HG02840 (cell line): Measurements from ENCODE around the gene POMT2.
A peak's percentile ranks its signal among the peaks of the same experiment; 100 is the strongest.
"Not testable (repeated sequence)": the region's sequence is repeated elsewhere in the genome, so short reads cannot be mapped to it uniquely, and the experiment has no call there.

Experiments
- ATAC-seq: cut with Tn5 transposase; IDR thresholded peaks from one replicate; pipeline ENCODE4 v1.9.1; 2021; ENCODE audit warnings: mild to moderate bottlenecking, moderate library complexity, moderate number of reproducible peaks; ENCODE audit not compliant: unreplicated experiment, low FRiP score

POMT2 gene

GRCh38 chr14:77320238-77320935 lies at the start of gene POMT2:
POMT2 (minus strand) TSS chr14:77320883; CDS start chr14:77320681, 202 bp downstream.
- peak; percentile 64 for ATAC-seq

DNA sequence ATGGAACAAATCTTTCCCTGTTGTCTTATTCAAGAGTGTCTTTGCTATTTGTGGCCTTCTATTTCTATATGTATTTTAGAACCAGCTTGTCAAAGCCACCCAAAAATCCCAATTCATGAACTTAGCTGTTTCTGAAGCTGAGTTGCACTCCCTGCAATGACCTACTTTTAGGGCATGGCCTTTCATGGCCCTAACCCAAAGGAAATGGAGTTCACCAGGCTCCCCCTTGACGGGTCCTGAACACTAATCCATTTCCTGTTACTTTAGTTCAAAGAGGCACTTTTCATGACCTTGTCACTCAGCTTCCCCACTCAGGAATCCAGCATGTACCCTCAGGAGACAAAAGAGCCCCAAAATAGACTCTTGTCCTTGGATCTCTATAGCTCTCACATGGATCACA lies 48.6 kb upstream of the POMT2 start:
- no peak for ATAC-seq

- no peak for ATAC-seq
Measured at GRCh38 chr14:77364146-77364545, 43.5 kb upstream of the POMT2 start.

- ATAC-seq: no peak
Measured at GRCh38 chr14:77359626-77360025, 38.9 kb upstream of the POMT2 start.

DNA sequence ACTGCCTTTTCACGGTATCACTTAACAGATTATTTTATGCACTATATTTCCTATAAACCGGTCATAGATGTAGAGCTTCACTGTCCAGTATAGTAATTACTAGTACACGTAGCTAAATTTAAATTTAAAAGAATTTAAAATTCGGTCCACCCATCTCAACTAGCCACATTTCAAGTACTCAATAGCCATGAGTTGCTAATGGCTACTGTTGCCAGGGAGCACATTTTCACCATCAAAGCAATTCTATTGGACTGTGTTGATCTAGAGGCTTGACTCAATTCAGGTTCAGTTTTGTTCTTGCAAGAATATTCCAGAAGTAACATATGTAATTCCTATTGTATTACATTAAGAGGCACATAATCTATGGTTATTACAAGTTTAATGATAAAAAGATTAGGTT lies 36.2 kb upstream of the POMT2 start:
- no peak for ATAC-seq

GRCh38 chr14:77355811-77356210 lies 35.1 kb upstream of the POMT2 start:
- no peak for ATAC-seq

- no peak for ATAC-seq
Measured at GRCh38 chr14:77353469-77354141, 32.9 kb upstream of the POMT2 start.

- no peak for ATAC-seq
Measured at GRCh38 chr14:77347751-77348150, 27.1 kb upstream of the POMT2 start.

GRCh38 chr14:77346495-77346894 lies 25.8 kb upstream of the POMT2 start:
- ATAC-seq: no peak

DNA sequence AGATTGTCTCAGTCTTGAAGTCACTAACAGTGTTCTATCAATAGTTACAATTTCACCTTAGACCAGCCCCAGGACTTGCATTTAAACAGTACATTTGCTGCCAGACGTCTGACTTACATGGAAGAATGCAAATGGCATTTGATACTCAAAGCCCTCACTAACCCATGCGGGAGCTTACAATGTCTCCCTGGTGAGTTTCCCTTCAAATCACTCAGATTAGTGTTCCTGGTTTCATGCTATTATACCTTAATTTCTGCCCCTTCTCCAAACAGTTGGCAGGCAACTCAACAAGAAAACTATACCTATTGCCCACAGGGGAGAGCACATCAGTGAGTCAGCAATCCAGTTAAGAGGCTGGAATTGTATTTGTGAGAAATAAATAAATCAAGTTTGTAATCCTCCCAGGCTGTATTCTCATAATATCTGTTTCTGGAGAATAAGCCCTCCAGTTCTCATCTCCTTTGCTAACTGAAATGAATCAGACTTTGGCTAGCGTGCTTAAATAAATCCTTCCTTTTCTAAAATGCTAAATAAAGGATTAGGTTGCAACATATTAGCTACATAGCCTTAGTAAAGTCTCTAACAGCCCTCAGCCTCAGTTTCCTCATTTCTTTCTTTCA lies 23.8 kb upstream of the POMT2 start:
- ATAC-seq: no peak

GRCh38 chr14:77343662-77344061 lies 23.0 kb upstream of the POMT2 start:
- no peak for ATAC-seq

- ATAC-seq: no peak
Measured at GRCh38 chr14:77342726-77343397, 22.2 kb upstream of the POMT2 start.

- no peak for ATAC-seq
Measured at GRCh38 chr14:77340389-77340788, 19.7 kb upstream of the POMT2 start.

DNA sequence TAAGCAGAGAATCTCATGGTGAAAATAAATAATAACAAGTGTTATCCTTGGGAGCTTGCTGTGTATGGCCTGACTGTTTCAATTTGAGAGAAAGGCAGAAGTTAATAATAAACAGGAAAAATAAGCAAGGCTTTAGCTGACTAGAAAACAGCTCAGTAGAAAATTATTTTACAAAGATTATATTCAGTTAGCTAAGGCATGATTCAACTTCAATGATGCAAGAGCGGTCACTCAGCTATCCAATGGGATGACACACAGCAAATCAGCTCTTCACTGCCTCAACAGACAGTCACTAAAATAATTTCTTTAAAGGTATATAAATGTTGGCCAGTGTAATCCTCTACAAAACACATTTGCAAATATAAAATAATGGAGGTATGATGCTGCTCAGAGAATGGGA lies 18.7 kb upstream of the POMT2 start:
- no peak for ATAC-seq

DNA sequence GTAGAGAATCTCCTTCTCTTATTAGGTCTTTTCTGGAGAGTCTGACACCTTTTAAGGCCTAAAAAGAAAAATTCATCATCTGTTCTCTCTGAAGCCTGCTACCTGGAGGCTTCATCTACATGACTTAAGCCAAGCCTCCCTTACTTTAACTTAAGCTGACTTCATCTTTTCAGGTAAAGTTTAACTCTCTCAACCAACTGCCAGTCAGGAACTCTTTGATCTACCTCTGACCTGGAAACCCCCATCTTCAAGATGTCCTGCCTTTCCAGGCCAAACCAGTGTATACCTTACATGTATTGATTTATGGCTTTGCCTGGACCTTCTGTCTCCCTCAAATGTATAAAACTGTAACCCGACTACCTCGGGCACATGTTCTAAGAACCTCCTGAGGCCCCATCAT lies 17.6 kb upstream of the POMT2 start:
- no peak for ATAC-seq

DNA sequence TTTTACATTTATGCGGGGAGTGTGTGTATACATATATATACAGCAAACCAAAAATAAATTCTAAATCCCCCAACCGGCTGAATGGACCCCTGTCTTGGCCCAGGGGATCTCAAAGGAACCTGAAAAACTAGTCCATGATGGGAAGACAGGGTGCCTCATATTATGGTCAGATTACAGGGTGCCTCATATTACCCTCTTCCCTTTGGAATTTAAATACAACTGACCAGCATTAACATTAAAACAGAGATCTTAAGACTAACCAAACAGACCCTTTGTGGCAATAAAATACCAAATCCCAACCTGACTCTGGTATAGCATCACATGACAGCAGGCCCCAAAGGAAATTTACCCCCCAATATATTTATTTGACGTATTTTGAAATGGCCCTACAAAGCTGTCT lies 17.2 kb upstream of the POMT2 start:
- no peak for ATAC-seq

DNA sequence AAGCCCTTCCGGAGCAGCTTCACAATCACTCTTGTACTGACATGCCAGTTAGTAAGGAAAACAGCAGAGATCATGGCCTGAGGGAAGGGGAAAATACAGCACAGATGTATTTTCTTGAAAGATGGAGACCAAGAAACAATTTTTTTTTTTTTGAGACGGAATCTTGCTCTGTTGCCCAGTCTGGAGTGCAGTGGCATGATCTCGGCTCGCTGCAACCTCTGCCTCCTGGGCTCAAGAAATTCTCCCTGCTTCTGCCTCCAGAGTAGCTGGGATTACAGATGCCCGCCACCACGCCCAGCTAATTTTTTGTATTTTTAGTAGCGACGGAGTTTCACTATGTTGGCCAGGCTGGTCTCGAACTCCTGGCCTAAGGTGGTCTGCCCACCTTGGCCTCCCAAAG lies 16.6 kb upstream of the POMT2 start:
- ATAC-seq: not testable (repeated sequence)

DNA sequence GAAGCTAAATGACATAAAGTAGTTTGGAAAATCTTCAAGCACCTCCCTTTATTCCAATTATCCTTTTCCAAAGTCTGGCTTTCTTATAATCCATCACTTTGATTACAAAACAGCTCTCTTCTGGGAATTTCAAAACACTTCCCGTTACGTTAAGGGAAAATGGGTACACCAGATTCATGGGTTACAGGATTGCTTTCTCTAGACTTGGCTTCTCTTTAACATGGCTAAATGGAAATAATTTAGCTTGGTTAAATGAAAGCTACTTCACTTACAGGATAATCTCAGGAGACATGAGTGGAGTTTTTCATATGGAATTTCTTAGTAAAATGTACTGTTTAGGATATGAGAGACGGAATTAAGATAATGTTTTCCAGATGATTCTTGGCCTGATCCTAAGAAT lies 14.9 kb upstream of the POMT2 start:
- no peak for ATAC-seq

DNA sequence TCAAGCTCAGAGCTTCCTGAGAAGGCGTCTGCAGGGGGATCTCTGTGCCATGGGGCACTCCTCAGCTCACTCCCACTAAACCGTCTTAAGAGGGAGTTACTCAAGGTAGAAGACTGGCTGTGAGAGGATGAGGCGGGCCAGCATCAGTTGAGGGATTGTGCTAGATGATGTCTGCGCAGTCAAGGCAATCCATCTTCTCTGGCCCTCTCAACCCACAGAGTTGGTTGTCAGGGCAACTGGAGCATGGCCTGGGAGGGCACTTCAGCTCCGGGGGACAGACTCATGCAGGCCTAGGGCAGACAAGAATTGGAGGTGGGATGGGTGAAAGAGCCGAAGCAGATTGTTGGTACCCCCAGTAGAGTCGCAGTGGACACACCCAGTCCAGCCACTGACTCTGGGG lies 9.2 kb upstream of the POMT2 start:
- ATAC-seq: no peak

DNA sequence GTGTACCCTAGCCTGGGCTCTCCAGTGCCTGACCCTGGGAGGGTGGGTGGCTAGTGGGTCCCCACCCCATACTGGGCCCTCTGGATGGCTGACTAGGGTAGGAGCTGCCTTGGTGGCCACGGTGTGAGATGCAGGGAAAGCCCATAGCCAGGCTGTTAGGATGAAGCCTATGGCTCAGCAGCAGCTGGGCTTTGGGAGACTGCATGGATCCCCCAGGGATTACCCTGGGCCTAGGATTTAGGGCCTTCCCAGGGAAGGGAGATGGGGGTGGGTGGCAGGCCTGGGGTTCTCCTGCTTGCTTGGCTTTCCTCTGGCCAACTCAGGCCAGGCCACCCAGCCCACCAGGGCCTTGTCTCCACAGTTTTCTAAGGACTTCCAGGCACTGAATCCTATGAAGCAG lies 6.4 kb upstream of the POMT2 start:
- no peak for ATAC-seq

DNA sequence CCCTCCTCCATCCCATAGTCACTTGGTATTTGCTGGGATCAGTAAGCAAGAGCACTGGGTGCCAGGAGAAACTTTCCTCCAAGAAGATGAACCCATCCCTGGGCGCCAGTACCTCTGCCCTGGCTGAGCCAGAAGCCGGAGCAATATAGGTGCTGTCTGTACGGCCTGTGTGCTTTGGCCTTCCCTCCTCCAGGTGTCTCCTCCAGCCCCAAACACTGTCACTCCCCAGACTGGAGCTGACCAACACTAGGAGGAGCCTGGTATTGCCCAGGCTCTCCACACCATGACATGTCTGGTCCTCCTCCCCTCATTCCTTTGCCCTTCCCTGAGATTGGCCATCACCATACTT lies 5.0 kb upstream of the POMT2 start:
- ATAC-seq: no peak
